HG02840 (cell line): ENCODE data around the gene SPC24.

Source experiments
- ATAC-seq: cut with Tn5 transposase; IDR thresholded peaks from one replicate; pipeline ENCODE4 v1.9.1; 2021; ENCODE audit warnings: mild to moderate bottlenecking, moderate library complexity, moderate number of reproducible peaks; ENCODE audit not compliant: unreplicated experiment, low FRiP score

The SPC24 gene, protein sequence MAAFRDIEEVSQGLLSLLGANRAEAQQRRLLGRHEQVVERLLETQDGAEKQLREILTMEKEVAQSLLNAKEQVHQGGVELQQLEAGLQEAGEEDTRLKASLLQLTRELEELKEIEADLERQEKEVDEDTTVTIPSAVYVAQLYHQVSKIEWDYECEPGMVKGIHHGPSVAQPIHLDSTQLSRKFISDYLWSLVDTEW

DNA sequence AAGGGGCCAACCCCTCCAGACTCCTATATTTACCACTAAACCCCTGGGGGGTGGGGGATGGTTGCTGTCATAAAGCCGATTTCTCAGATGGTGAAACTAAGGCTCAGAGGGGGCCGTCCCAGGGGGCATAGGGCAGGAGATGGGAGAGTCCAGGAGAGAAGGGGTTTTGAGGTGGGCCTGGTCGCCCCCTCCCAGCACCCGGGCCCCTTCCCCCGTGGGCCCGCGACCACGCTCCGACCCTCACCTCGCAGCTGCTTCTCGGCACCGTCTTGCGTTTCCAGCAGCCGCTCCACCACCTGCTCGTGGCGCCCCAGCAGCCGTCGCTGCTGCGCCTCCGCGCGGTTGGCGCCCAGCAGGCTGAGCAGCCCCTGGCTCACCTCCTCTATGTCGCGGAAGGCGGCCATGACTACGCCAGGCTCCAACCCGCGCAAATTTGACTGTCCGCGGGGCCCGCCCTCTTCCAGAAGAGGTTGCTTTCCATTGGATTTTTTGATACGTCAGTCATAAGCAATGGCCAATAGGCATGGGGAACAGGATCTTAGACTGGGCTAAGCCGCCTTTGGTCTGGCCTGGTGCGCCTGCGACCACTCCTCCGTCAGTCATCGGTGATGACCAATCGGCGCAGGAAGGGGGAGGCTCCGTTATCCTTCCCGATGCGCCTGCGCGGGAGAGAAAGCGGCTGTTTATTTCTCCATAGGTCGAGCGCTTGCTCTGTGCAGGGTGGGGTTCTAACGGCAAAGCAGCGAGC lies at the start of gene SPC24:
TSS of gene SPC24 (minus strand) at position 410 of the 748 bp plus-strand sequence. CDS start at position 404, 6 bp downstream.
- ATAC-seq: peak; percentile 96

GRCh38 chr19:11204943-11205349 lies 49.4 kb upstream of the SPC24 start:
- no peak for ATAC-seq

GRCh38 chr19:11204076-11204602 lies 48.6 kb upstream of the SPC24 start:
- ATAC-seq: no peak

GRCh38 chr19:11203194-11204075 lies 47.9 kb upstream of the SPC24 start:
- ATAC-seq: no peak

GRCh38 chr19:11202488-11203193 lies 47.1 kb upstream of the SPC24 start:
- ATAC-seq: no peak

- ATAC-seq: no peak
Observed at GRCh38 chr19:11201791-11202190, 46.2 kb upstream of the SPC24 start.

DNA sequence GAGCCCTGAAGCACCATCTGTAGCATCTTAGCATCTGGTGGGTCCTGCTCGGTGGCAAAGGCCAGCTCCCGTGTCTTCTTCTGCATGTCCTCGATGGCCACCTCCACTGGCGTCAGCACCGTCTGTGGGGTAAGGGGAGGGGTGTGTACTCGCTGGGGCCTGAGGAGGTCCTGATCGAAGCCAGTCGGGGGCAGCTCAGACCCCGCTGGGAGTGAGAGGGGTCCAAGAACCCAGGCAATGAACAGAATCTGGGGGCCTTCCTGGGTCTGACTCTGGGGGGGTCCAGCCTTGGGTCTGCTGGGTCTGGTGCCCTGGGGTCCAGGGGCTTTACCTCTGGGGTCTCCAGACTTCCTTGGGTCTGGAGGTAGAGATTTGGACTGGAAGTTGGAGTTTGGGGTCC lies 45.3 kb upstream of the SPC24 start:
- ATAC-seq: no peak

DNA sequence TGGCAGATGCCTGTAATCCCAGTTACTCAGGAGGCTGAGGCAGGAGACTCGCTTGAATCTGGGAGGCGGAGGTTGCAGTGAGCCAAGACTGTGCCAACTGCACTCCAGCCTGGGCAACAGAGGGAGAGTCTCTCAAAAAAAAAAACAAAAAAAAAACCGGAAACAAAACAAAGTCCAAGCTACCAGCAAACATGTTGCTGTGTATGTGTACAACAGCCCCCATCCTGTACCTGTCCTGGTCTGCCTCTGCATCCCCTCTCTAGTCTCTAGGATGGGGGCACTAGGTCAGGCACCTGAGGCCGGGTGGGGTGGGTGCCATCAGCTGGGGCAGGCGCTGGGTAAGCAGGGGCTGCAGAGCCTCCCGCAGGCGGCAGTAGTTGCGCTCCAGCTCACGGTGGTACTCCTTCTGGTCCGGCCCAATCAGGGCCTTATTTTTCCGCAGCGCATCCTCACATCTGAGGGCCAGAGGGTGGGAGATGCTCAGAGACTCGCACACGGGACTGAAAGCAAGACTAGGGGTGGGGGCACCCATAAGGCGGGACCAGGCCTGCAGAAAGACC lies 44.5 kb upstream of the SPC24 start:
- no peak for ATAC-seq

GRCh38 chr19:11199517-11199916 lies 43.9 kb upstream of the SPC24 start:
- no peak for ATAC-seq

DNA sequence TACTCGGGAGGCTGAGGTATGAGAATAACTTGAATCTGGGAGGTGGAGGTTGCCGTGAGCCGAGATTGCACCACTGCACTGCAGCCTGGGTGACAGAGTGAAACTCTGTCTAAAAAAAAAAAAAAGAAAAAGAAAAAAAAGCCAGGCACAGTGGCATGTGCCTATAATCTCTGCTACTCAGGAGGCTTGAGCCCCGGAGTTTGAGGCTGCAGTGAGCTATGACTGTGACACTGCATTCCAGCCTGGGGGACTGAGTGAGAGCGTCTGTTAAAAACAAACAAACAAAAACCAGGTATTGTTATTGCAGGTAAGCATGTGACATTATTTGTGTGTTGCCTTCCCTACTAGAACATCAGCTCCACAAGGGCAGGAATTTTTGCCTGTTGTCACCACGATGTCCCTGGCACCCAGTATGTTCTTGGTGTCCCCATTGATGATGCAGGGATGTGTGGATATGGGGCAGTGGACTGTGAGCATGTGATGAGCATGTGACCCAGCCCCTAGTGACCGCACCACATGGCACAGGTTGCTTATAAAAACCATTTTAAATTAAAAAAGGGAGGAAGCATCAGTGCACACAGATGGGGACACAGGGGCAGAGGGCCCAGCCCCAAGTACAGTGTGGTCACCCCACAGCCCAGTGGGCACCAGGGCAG lies 43.3 kb upstream of the SPC24 start:
- no peak for ATAC-seq

- no peak for ATAC-seq
Observed at GRCh38 chr19:11198175-11198534, 42.6 kb upstream of the SPC24 start.

GRCh38 chr19:11197291-11198174 lies 42.0 kb upstream of the SPC24 start, which contains the start of gene KANK2:
Gene KANK2, minus strand, starts transcription at chr19:11197545. Its CDS starts 3,034 bp downstream, at chr19:11194511.
- ATAC-seq: peak; percentile 80

DNA sequence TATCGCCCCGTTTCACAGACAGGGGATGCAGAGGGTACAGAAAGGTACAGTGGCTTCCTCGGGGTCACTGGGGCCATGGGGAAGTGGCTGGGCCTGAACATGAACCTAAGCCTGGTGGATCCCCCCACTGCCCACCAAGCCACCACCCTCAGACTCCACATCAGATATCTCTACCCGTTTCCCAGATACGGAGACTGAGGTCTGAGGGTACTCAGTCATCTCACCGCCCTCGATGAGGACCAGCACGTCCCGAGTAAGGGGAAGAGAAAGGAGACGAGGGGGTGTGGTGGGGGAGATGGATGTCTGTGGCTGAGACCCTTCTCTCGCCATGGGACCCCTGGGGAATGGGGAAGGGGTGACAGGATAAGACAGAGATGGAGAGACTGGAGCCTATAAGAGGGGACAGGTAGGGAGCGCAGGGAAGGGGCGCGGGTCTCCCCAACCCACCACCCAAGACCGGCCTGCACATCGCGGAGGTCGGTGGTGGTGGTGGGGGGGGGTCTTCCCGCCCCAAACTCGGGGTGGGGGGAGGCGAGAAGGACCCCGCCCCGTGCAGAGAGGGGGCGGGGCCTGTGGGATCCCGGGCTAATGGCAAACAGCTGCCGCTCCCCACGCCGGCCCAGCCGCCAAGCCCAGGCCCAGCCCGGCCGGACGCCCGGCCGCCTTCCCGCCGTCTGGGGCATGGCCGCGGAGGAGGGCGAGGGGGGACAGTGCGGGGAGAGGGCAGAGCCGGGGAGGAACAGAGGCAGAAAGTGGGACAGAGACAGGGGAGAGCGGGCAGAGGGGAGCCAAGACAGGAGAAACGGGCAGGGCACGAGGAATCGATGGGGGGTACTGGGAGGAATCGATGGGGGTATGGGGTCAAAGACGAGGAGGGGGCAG lies 41.1 kb upstream of the SPC24 start:
- no peak for ATAC-seq

- ATAC-seq: no peak
Observed at GRCh38 chr19:11195681-11196080, 40.1 kb upstream of the SPC24 start.

GRCh38 chr19:11194656-11195558 lies 39.3 kb upstream of the SPC24 start:
- no peak for ATAC-seq

GRCh38 chr19:11194173-11194572 lies 38.6 kb upstream of the SPC24 start:
- ATAC-seq: no peak
